ENCODE results near the gene PSORS1C2.

Gene PSORS1C2

DNA sequence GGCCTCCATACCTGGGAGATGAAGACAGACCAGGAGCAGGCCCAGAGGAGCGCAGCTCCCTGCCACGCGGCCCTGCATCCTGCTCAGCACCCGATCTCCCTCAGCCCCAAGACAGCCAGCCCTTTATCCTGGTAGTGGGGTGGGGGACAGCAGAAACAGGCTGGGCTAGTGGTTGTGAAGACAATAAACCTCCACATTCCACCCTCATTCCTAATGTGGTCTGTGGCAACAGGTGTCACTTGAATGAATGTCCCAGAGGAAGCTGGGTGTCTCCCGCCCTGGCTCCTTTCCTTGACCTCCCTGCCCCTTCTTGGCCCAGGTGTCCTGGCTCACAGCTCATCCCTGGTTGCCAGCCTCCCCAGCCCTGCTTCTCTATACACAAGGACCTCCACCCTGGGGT, 26.4 kb downstream of the PSORS1C2 start, which contains the start of gene C6orf15:
TSS of gene C6orf15 (minus strand) at position 98 of the 400 bp plus-strand sequence. CDS start at position 78, 20 bp downstream.
- DNase-seq (ENCODE audit: extremely low spot score) = no peak
- ChIA-PET CTCF (interaction anchor here (0.8 to 1.9 kb wide), 3 partner anchors 10 to 25 kb away, joined by 3 to 4 read pairs (median 4); no protein-coding TSS in a partner anchor), POLR2A (interaction anchor here (0.5 to 0.6 kb wide), 2 partner anchors 26 to 223 kb away, joined by 4 to 8 read pairs; no protein-coding TSS in a partner anchor)
- TF ChIP-seq CTCF (IDR thresholded peaks at IDR 0.05; ENCODE audit: control extremely low read depth, extremely low read depth, low read depth, missing control alignments) = no peak

DNA sequence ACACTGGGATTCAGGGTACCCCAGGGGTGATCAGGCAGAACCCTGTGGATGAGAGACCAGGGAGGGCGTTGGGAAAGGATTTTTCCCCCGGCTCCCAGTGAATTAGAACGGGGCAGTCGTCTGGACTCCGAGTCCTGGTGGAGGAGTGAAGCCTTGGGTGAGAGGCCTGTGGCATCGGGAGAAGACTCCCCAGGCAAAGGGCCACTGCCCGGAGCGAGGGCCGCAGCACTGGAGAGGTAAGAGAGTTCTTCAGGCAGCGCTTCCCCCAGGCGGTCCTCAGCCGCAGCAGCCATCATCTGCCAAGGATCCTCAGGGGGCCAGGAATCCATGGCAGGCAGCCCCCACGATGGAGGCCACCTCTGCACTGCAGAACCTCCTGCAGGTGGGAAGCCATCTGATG, 27.2 kb downstream of the PSORS1C2 start:
- ChIA-PET POLR2A (no interaction called here), CTCF (interaction anchor here (1.4 to 1.9 kb wide), 3 partner anchors 9 to 24 kb away, joined by 4 to 6 read pairs (median 4); no protein-coding TSS in a partner anchor)
- no peak for DNase-seq (ENCODE audit: extremely low spot score)
- TF ChIP-seq CTCF (IDR thresholded peaks at IDR 0.05; ENCODE audit: control extremely low read depth, extremely low read depth, low read depth, missing control alignments) = no peak

DNA sequence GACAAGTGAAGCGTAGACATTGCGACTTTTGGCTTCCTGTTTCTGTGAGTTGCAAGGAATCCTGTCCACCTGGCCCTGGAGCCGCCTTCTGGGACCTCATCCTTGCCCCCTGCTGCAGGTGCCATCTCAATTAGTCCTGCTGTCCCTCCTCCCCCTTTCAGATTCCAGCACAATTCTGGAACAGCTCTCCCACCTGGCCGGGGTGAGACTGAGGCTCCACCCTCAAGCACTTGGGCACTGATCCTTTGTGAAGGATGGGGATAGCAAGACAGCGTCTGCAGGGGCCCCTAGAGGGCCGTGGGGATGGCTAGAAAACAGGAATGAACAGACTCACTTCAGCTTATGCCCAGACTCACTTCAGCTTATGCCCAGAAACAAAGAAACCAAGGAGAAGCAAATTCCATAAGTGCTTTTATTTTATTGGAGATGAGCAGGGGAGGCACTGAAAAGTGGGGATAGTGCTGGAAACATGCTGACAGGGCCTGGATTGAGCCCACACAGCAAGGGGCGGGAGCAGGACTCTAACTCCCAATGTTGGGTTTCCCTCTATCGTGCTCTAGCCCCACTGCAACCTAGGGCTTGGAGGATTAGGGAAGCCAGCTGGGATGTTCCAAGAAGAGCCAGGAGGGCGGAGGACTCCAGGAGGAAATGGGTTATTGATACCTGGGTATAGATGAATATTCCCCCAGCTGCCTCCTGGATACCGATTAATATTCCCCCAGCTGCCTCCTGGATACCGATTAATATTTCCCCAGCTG, 27.9 kb downstream of the PSORS1C2 start:
- TF ChIP-seq CTCF (IDR thresholded peaks at IDR 0.05; ENCODE audit: control extremely low read depth, extremely low read depth, low read depth, missing control alignments) = no peak
- ChIA-PET POLR2A (no interaction called here), CTCF (interaction anchor here (0.7 to 1.9 kb wide), 6 partner anchors 13 to 32 kb away, joined by 3 to 6 read pairs (median 4); no protein-coding TSS in a partner anchor)
- no peak for DNase-seq (ENCODE audit: extremely low spot score)

DNA sequence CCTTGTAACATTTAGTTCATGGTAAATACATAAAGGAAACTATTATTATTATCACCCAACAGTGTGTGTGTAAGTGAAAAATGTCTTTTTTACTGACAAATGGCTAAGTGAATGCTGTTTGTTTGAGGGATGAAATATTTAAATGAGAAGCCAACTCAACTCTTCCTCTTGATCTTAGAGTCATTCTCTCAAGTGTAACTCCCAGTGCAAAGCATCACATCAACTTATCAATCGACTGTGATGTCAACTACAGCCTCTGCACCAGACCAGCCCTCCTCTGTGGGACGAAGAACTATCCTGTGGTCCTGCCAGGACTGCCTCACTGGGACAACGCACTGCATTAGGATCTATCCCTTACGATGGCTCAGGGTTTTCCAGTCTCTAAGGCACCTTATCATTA, 31.8 kb downstream of the PSORS1C2 start:
- no peak for DNase-seq (ENCODE audit: extremely low spot score)
- POLR2A ChIA-PET = no interaction called here
- CTCF ChIA-PET = interaction anchor here (1.3 kb wide), 1 partner anchor 11 kb away, joined by 4 read pairs; no protein-coding TSS in a partner anchor
- TF ChIP-seq CTCF (IDR thresholded peaks at IDR 0.05; ENCODE audit: control extremely low read depth, extremely low read depth, low read depth, missing control alignments) = no peak

GRCh38 chr6:31103136-31103535, 35.7 kb downstream of the PSORS1C2 start:
- no peak for DNase-seq (ENCODE audit: extremely low spot score)
- CTCF ChIA-PET = interaction anchor here (1.1 to 2.8 kb wide), 10 partner anchors 9 to 34 kb away, joined by 3 to 20 read pairs (median 4); partner anchors contain the start of gene C6orf15
- no peak for TF ChIP-seq CTCF (IDR thresholded peaks at IDR 0.05; ENCODE audit: control extremely low read depth, extremely low read depth, low read depth, missing control alignments)
- POLR2A ChIA-PET = no interaction called here

DNA sequence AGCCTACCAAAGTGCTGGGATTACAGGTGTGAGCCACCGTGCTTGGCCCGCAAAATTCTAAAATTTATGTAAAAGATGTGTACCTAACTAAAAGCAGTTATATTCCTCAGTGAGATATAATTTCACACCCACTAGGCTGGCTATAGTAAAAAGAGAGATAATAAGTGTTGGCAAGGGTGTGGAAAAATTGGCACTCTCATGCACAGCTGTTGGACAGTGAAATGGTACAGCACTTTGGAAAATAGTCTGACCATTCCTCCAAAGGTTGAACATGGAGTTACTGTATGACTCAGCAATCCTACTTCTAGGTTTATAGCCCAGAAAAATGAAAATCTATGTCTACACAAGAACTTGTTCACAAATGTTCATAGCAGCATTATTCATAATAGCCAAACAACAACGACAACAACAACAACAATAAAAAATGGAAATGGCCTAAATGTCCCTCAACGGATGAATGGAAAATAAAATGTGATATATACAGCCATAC, 40.4 kb downstream of the PSORS1C2 start:
- DNase-seq (ENCODE audit: extremely low spot score) = no peak
- ChIA-PET POLR2A (no interaction called here), CTCF (interaction anchor here (1.0 kb wide), 1 partner anchor 11 kb away, joined by 3 read pairs; no protein-coding TSS in a partner anchor)
- no peak for TF ChIP-seq CTCF (IDR thresholded peaks at IDR 0.05; ENCODE audit: control extremely low read depth, extremely low read depth, low read depth, missing control alignments)
